ENCODE results near the gene DDX18. TPM values are rescaled to one million over a fixed set of nuclear protein-coding genes. Genes with fewer than 3 reads are reported as not detected.

Gene DDX18
- total RNA-seq, 2 donors from 2014 or later: 23.2 to 24.5 TPM

GRCh38 chr2:117853873-117854272 lies 39.4 kb downstream of the DDX18 start:
- no peak for DNase-seq (ENCODE audit: low spot score)
- H3K9me3 ChIP-seq: no peaks in the 10 kb centered on the region
- H3K27me3 ChIP-seq: no peaks in the 10 kb centered on the region
- H3K36me3 ChIP-seq: no peaks in the 10 kb centered on the region
- H3K4me3 ChIP-seq: no peak overlapping the region
- H3K27ac ChIP-seq: no peak overlapping the region
- no peaks in the 10 kb centered on the region for H3K4me1 ChIP-seq
- TF ChIP-seq CTCF (IDR thresholded peaks at IDR 0.05): no peak

- Histone ChIP-seq H3K4me3 (no peak overlapping the region), H3K27ac (no peak overlapping the region), H3K9me3 (no peaks in the 10 kb centered on the region), H3K27me3 (no peaks in the 10 kb centered on the region), H3K36me3 (no peaks in the 10 kb centered on the region), H3K4me1 (no peaks in the 10 kb centered on the region)
- no peak for TF ChIP-seq CTCF (IDR thresholded peaks at IDR 0.05)
- no peak for DNase-seq (ENCODE audit: low spot score)
Observed at GRCh38 chr2:117854610-117855009, 40.1 kb downstream of the DDX18 start.

GRCh38 chr2:117855886-117856285 lies 41.4 kb downstream of the DDX18 start:
- no peaks in the 10 kb centered on the region for H3K9me3 ChIP-seq
- H3K4me3 ChIP-seq: no peak overlapping the region
- TF ChIP-seq CTCF (IDR thresholded peaks at IDR 0.05): no peak
- H3K27me3 ChIP-seq: peaks cover 0 to 2% of the 10 kb centered on the region in 2 donors
- no peak for DNase-seq (ENCODE audit: low spot score)
- no peaks in the 10 kb centered on the region for H3K4me1 ChIP-seq
- no peaks in the 10 kb centered on the region for H3K36me3 ChIP-seq
- H3K27ac ChIP-seq: no peak overlapping the region

- no peak overlapping the region for H3K27ac ChIP-seq
- H3K4me3 ChIP-seq: no peak overlapping the region
- H3K27me3 ChIP-seq: peaks cover 0 to 2% of the 10 kb centered on the region in 2 donors
- DNase-seq (ENCODE audit: low spot score): no peak
- no peaks in the 10 kb centered on the region for H3K4me1 ChIP-seq
- no peaks in the 10 kb centered on the region for H3K36me3 ChIP-seq
- no peaks in the 10 kb centered on the region for H3K9me3 ChIP-seq
- TF ChIP-seq CTCF (IDR thresholded peaks at IDR 0.05): no peak
Observed at GRCh38 chr2:117856415-117857210, 42.1 kb downstream of the DDX18 start.

- Histone ChIP-seq H3K9me3 (peaks cover 0 to 4% of the 10 kb centered on the region in 2 donors), H3K4me3 (no peak overlapping the region), H3K27ac (no peak overlapping the region), H3K4me1 (no peaks in the 10 kb centered on the region), H3K27me3 (peaks cover 0 to 2% of the 10 kb centered on the region in 2 donors), H3K36me3 (no peaks in the 10 kb centered on the region)
- no peak for TF ChIP-seq CTCF (IDR thresholded peaks at IDR 0.05)
- DNase-seq (ENCODE audit: low spot score): no peak
Observed at GRCh38 chr2:117858336-117858735, 43.8 kb downstream of the DDX18 start.
